ENCODE results near the gene DDX5. TPM values are rescaled to one million over a fixed set of nuclear protein-coding genes. Genes with fewer than 3 reads are reported as not detected.
"Not testable (repeated sequence)": the region's sequence is repeated elsewhere in the genome, so short reads cannot be mapped to it uniquely, and the experiment has no call there.

The DDX5 gene
- total RNA-seq, 1 donor: 302 TPM

- peak within 1 kb of the TSS; percentile 88 for H3K4me3 ChIP-seq (ENCODE audit: low read depth, low read length)
- TF ChIP-seq CTCF (IDR thresholded peaks at IDR 0.05; ENCODE audit: insufficient read depth, low read length): peak; percentile 60
- DNase-seq (ENCODE audit: low read depth): peak; percentile 90
Measured at GRCh38 chr17:64496786-64497564, 9.1 kb downstream of the DDX5 start, which contains the start of gene POLG2. Gene POLG2, minus strand, starts transcription at chr17:64497054. Its CDS starts 86 bp downstream, at chr17:64496968.

- H3K4me3 ChIP-seq (ENCODE audit: low read depth, low read length): peak overlapping the region; percentile 88
- no peak for DNase-seq (ENCODE audit: low read depth)
- TF ChIP-seq CTCF (IDR thresholded peaks at IDR 0.05; ENCODE audit: insufficient read depth, low read length): no peak
Measured at GRCh38 chr17:64496348-64496785, 9.7 kb downstream of the DDX5 start.

- not testable (repeated sequence) for H3K4me3 ChIP-seq (ENCODE audit: low read depth, low read length); DNase-seq (ENCODE audit: low read depth)
Measured at GRCh38 chr17:64495300-64495699, 10.8 kb downstream of the DDX5 start.

- no peak for TF ChIP-seq CTCF (IDR thresholded peaks at IDR 0.05; ENCODE audit: insufficient read depth, low read length)
- no peak for DNase-seq (ENCODE audit: low read depth)
- no peak overlapping the region for H3K4me3 ChIP-seq (ENCODE audit: low read depth, low read length)
Measured at GRCh38 chr17:64494121-64494520, 12.0 kb downstream of the DDX5 start.

GRCh38 chr17:64492481-64493109 is 13.5 kb downstream of the DDX5 start:
- H3K4me3 ChIP-seq (ENCODE audit: low read depth, low read length): no peak overlapping the region
- peak; percentile 56 for TF ChIP-seq CTCF (IDR thresholded peaks at IDR 0.05; ENCODE audit: insufficient read depth, low read length)
- no peak for DNase-seq (ENCODE audit: low read depth)

GRCh38 chr17:64491994-64492393 is 14.1 kb downstream of the DDX5 start:
- H3K4me3 ChIP-seq (ENCODE audit: low read depth, low read length): no peak overlapping the region
- TF ChIP-seq CTCF (IDR thresholded peaks at IDR 0.05; ENCODE audit: insufficient read depth, low read length): no peak
- no peak for DNase-seq (ENCODE audit: low read depth)

GRCh38 chr17:64491034-64491860 is 14.8 kb downstream of the DDX5 start:
- TF ChIP-seq CTCF (IDR thresholded peaks at IDR 0.05; ENCODE audit: insufficient read depth, low read length): peak; percentile 76
- no peak overlapping the region for H3K4me3 ChIP-seq (ENCODE audit: low read depth, low read length)
- DNase-seq (ENCODE audit: low read depth): peak; percentile 59
